IMR-90 (cell line): ENCODE results near the gene CHD6. TPM values are rescaled to one million over a fixed set of nuclear protein-coding genes. Genes with fewer than 3 reads are reported as not detected.

Source experiments
- ATAC-seq: fragments of 200-7000 bp; cut with Tn5 transposase; 2 replicates; pipeline ENCODE4 v1.9.1; 2020; ENCODE audit warnings: low read depth, mild to moderate bottlenecking, moderate library complexity
- BruUV-seq: library from RNA; stranded (reverse); fragments of 400-500 nt; replicated peaks from 2 replicates; lab custom pipeline; 2021; lab: Mats Ljungman, UMichigan
- CTCF ChIA-PET: fragments of 300-600 bp; formaldehyde crosslinking; extraction: SDS; loops from one replicate; lab custom pipeline; 2021; ENCODE audit warnings: antibody characterized with exemption; lab: Yijun Ruan, JAX
- POLR2A ChIA-PET: fragments of 300-600 bp; sonication (Branson Sonifier 250); formaldehyde crosslinking; loops from one replicate; lab custom pipeline; 2022; ENCODE audit warnings: antibody characterized with exemption; ENCODE audit not compliant: unreplicated experiment; lab: Charles Lee
- DNase-seq: peaks from one replicate; pipeline ENCODE4 v3.0.0; 2013
- H2AFZ ChIP-seq: replicated peaks from 2 replicates; pipeline ENCODE3; 2013; ENCODE audit warnings: low read length, mild to moderate bottlenecking; ENCODE audit not compliant: poor library complexity
- H2AK5ac ChIP-seq: 2 replicates; pipeline ENCODE4 v1.6.1; 2013; ENCODE audit warnings: low read depth, low read length, inconsistent platforms
- H2AK9ac ChIP-seq: replicated peaks from 2 replicates; pipeline ENCODE3; 2013; ENCODE audit warnings: mild to moderate bottlenecking, low read depth, low read length, moderate library complexity; ENCODE audit not compliant: poor library complexity
- H2BK120ac ChIP-seq: 2 replicates; pipeline ENCODE4 v1.6.1; 2013; ENCODE audit warnings: low read depth, low read length, inconsistent platforms
- H2BK15ac ChIP-seq: 3 replicates; pipeline ENCODE4 v1.6.1; 2013; ENCODE audit warnings: low read depth, low read length, inconsistent platforms
- H2BK20ac ChIP-seq: 2 replicates; pipeline ENCODE4 v1.6.1; 2013; ENCODE audit warnings: low read depth, mild to moderate bottlenecking, inconsistent platforms, low read length, moderate library complexity
- H2BK5ac ChIP-seq: 2 replicates; pipeline ENCODE4 v1.6.1; 2013; ENCODE audit warnings: mild to moderate bottlenecking, low read depth, low read length, inconsistent platforms; ENCODE audit not compliant: poor library complexity, severe bottlenecking
- H3K14ac ChIP-seq: replicated peaks from 2 replicates; pipeline ENCODE4 v1.6.1; 2013; ENCODE audit warnings: low read depth, low read length, inconsistent platforms
- H3K18ac ChIP-seq: 2 replicates; pipeline ENCODE4 v1.6.1; 2013; ENCODE audit warnings: low read depth, low read length, control low read depth
- H3K23ac ChIP-seq: 2 replicates; pipeline ENCODE4 v1.6.1; 2013; ENCODE audit warnings: low read depth, low read length, inconsistent platforms
- H3K27ac ChIP-seq: 2 replicates; pipeline ENCODE4 v1.5.1; 2013; ENCODE audit warnings: mild to moderate bottlenecking, control low read depth, low read length; ENCODE audit not compliant: insufficient read depth
- H3K27me3 ChIP-seq: 2 replicates; pipeline ENCODE4 v1.6.1; 2013; ENCODE audit warnings: low read length; ENCODE audit not compliant: control insufficient read depth, insufficient read depth
- H3K36me3 ChIP-seq: 2 replicates; pipeline ENCODE4 v1.6.1; 2013; ENCODE audit warnings: low read length, mixed read lengths; ENCODE audit not compliant: control insufficient read depth, insufficient read depth
- H3K4ac ChIP-seq: 2 replicates; pipeline ENCODE4 v1.6.1; 2013; ENCODE audit warnings: low read depth, low read length, inconsistent platforms
- H3K4me1 ChIP-seq: 2 replicates; pipeline ENCODE4 v1.6.1; 2013; ENCODE audit warnings: low read length, mixed read lengths; ENCODE audit not compliant: control insufficient read depth, insufficient read depth
- H3K4me2 ChIP-seq: 2 replicates; pipeline ENCODE4 v1.6.1; 2013; ENCODE audit warnings: low read depth, mild to moderate bottlenecking, control low read depth, low read length, moderate library complexity
- H3K4me3 ChIP-seq: 2 replicates; pipeline ENCODE4 v1.5.1; 2013; ENCODE audit warnings: low read depth, mild to moderate bottlenecking, control low read depth, low read length, moderate library complexity; ENCODE audit not compliant: insufficient read depth
- H3K56ac ChIP-seq: 2 replicates; pipeline ENCODE4 v1.6.1; 2013; ENCODE audit warnings: low read length, inconsistent platforms; ENCODE audit not compliant: insufficient read depth; ENCODE audit errors: extremely low read depth
- H3K79me1 ChIP-seq, 2 experiments: 2 replicates each; pipeline ENCODE4 v1.6.1; 2013; ENCODE audit warnings: low read length in 2 of 2, inconsistent platforms in 1 of 2, low read depth in 1 of 2
- H3K9ac ChIP-seq: 2 replicates; pipeline ENCODE4 v1.6.1; 2013; ENCODE audit warnings: low read depth, low read length, control low read depth
- H3K9me1 ChIP-seq: 2 replicates; pipeline ENCODE4 v1.6.1; 2013; ENCODE audit warnings: low read length, inconsistent platforms; ENCODE audit not compliant: insufficient read depth
- H3K9me3 ChIP-seq: 2 replicates; pipeline ENCODE4 v1.6.1; 2013; ENCODE audit warnings: low read length; ENCODE audit not compliant: control insufficient read depth, insufficient read depth
- H4K20me1 ChIP-seq: 2 replicates; pipeline ENCODE4 v1.6.1; 2013; ENCODE audit warnings: low read length, inconsistent platforms; ENCODE audit not compliant: insufficient read depth
- H4K5ac ChIP-seq: 2 replicates; pipeline ENCODE4 v1.6.1; 2013; ENCODE audit warnings: mild to moderate bottlenecking, low read depth, low read length, control low read depth
- H4K8ac ChIP-seq, 2 experiments: 2 replicates each; pipeline ENCODE4 v1.6.1; 2013; ENCODE audit warnings: low read depth in 2 of 2, low read length in 2 of 2, control low read depth in 1 of 2, inconsistent platforms in 1 of 2
- H4K91ac ChIP-seq: 2 replicates; pipeline ENCODE4 v1.6.1; 2013; ENCODE audit warnings: low read depth, low read length, inconsistent platforms; ENCODE audit not compliant: insufficient read depth
- BHLHE40 ChIP-seq: fragments of 150-350 bp; IDR thresholded peaks from 2 replicates; pipeline ENCODE4 v1.6.1; 2016; ENCODE audit warnings: mild to moderate bottlenecking, low read depth, low read length
- CEBPB ChIP-seq: IDR thresholded peaks from 2 replicates; pipeline ENCODE4 v1.6.1; 2012; ENCODE audit warnings: low read depth, low read length, improper control_type of control experiment
- CHD1 ChIP-seq: IDR thresholded peaks from 2 replicates; pipeline ENCODE4 v1.6.1; 2012; ENCODE audit warnings: low read depth, low read length, improper control_type of control experiment
- FOS ChIP-seq: fragments of 150-350 bp; IDR thresholded peaks from 2 replicates; pipeline ENCODE4 v1.6.1; 2016; ENCODE audit warnings: low read depth, low read length
- MAFK ChIP-seq: IDR thresholded peaks from 2 replicates; pipeline ENCODE4 v1.6.1; 2012; ENCODE audit warnings: low read depth, low read length, improper control_type of control experiment
- MAZ ChIP-seq: IDR thresholded peaks from 2 replicates; pipeline ENCODE4 v1.6.1; 2012; ENCODE audit warnings: low read depth, mild to moderate bottlenecking, low read length, improper control_type of control experiment, moderate library complexity, borderline replicate concordance
- MXI1 ChIP-seq: IDR thresholded peaks from 2 replicates; pipeline ENCODE4 v1.6.1; 2012; ENCODE audit warnings: low read depth, mild to moderate bottlenecking, low read length, moderate library complexity, borderline replicate concordance
- NFE2L2 ChIP-seq: fragments of 150-350 bp; IDR thresholded peaks from 2 replicates; pipeline ENCODE4 v1.6.1; 2016; ENCODE audit warnings: low read depth, mild to moderate bottlenecking, low read length
- POLR2A ChIP-seq: IDR thresholded peaks from 2 replicates; pipeline ENCODE4 v1.6.1; 2012; ENCODE audit warnings: mild to moderate bottlenecking, low read depth, low read length
- RAD21 ChIP-seq: IDR thresholded peaks from 2 replicates; pipeline ENCODE4 v1.6.1; 2012; ENCODE audit warnings: low read length, improper control_type of control experiment
- RCOR1 ChIP-seq: IDR thresholded peaks from 2 replicates; pipeline ENCODE4 v1.6.1; 2012; ENCODE audit warnings: mild to moderate bottlenecking, low read length, improper control_type of control experiment; ENCODE audit not compliant: insufficient replicate concordance
- RFX5 ChIP-seq: IDR thresholded peaks from 2 replicates; pipeline ENCODE4 v1.8.0; 2012; ENCODE audit warnings: low read depth, mild to moderate bottlenecking, low read length, moderate library complexity
- SMC3 ChIP-seq: fragments of 150-350 bp; IDR thresholded peaks from 2 replicates; pipeline ENCODE4 v1.6.1; 2016; ENCODE audit warnings: low read depth, mild to moderate bottlenecking, antibody characterized with exemption, low read length, moderate library complexity
- WGBS, 2 experiments: methylation state at CpG; one replicate each; pipeline versions ENCODE4 v1.1.5 to v1.1.7; 2013; ENCODE audit warnings: missing lambda C conversion rate in 2 of 2; ENCODE audit not compliant: insufficient read length in 1 of 2; ENCODE audit errors: extremely low coverage in 2 of 2; 5-methylcytosine and 5-hydroxymethylcytosine counted together
- dilution Hi-C: fragments of 300-500 bp; cut with HindIII; formaldehyde crosslinking; loops from one replicate; pipeline ENCODE4 v1.14.3; 2018; ENCODE audit warnings: low sequenced_read_pairs; ENCODE audit not compliant: unreplicated experiment
- in situ Hi-C: fragments of 300-500 bp; cut with MboI; formaldehyde crosslinking; loops from 3 replicates; pipeline ENCODE4 v1.14.3; 2019; ENCODE audit warnings: low sequenced_read_pairs, inconsistent platforms, mixed read lengths
- intact Hi-C: fragments of 100-400 bp; cut with micrococcal nuclease; formaldehyde crosslinking; loops from 2 replicates; pipeline ENCODE4 v1.10.0; 2022
- polyA plus RNA-seq, 3 experiments: library from polyadenylated mRNA; depleted of rRNA; stranded (reverse); fragments of >200 nt; gene quantifications; 2 replicates each; pipeline ENCODE4 v1.2.3, GENCODE V29; 2012; ENCODE audit warnings: low replicate concordance in 1 of 3
- total RNA-seq: library from RNA; depleted of rRNA; stranded (reverse); fragments of >200 nt; gene quantifications from 2 replicates; pipeline ENCODE4 v1.2.3, GENCODE V29; 2012
- TF ChIP-seq, protein P1 (sequence below): fragments of 150-350 bp; IDR thresholded peaks from 2 replicates; pipeline ENCODE4 v1.6.1; 2016; ENCODE audit warnings: low read depth, mild to moderate bottlenecking, low read length, moderate library complexity, borderline replicate concordance
- TF ChIP-seq, protein P2 (sequence below): conservative IDR thresholded peaks from 2 replicates; pipeline ENCODE4 v1.5.1; 2012; ENCODE audit warnings: mild to moderate bottlenecking, low read depth, low read length, improper control_type of control experiment
- TF ChIP-seq, protein P3 (sequence below): fragments of 150-350 bp; IDR thresholded peaks from 2 replicates; pipeline ENCODE4 v1.6.1; 2017; ENCODE audit warnings: mild to moderate bottlenecking, antibody characterized with exemption, low read length, low read depth

CHD6 gene
- total and polyA plus RNA-seq, 2 of the 4 experiments (the other 2 are of a cell fraction), result 8.8 to 26.7 TPM

- no peak for ATAC-seq
- H3K9me1 ChIP-seq, result no peaks in the 10 kb centered on the region
Measured at GRCh38 chr20:41371371-41371770, 246.8 kb downstream of the CHD6 start.

More at GRCh38 chr20:41371371-41371770, 246.8 kb downstream of the CHD6 start:
- no peak overlapping the region for H3K4me2 ChIP-seq
- no TSS peak for BruUV-seq
- no peak overlapping the region for H2BK15ac ChIP-seq
- no peak overlapping the region for H4K5ac ChIP-seq
- no peak overlapping the region for H3K23ac ChIP-seq
- no peak overlapping the region for H2BK20ac ChIP-seq
- no peak overlapping the region for H3K14ac ChIP-seq
- no peak overlapping the region for H3K27ac ChIP-seq
- no peak overlapping the region for H3K56ac ChIP-seq
- dilution Hi-C loops (no loop called here), intact Hi-C loops (no loop called here), in situ Hi-C loops (no loop called here)
- no peak for TF ChIP-seq CHD1
- no peak for TF ChIP-seq BHLHE40
- TF ChIP-seq MAFK, result no peak
- no peak for TF ChIP-seq FOS
- TF ChIP-seq RFX5, result no peak
- no peak for TF ChIP-seq CEBPB
- no peak for TF ChIP-seq RCOR1
- TF ChIP-seq RAD21, result no peak
- no peak for TF ChIP-seq SMC3
- no peak for TF ChIP-seq MXI1
- TF ChIP-seq, protein P1, sequence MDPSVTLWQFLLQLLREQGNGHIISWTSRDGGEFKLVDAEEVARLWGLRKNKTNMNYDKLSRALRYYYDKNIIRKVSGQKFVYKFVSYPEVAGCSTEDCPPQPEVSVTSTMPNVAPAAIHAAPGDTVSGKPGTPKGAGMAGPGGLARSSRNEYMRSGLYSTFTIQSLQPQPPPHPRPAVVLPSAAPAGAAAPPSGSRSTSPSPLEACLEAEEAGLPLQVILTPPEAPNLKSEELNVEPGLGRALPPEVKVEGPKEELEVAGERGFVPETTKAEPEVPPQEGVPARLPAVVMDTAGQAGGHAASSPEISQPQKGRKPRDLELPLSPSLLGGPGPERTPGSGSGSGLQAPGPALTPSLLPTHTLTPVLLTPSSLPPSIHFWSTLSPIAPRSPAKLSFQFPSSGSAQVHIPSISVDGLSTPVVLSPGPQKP, result no peak
- TF ChIP-seq, protein P2, sequence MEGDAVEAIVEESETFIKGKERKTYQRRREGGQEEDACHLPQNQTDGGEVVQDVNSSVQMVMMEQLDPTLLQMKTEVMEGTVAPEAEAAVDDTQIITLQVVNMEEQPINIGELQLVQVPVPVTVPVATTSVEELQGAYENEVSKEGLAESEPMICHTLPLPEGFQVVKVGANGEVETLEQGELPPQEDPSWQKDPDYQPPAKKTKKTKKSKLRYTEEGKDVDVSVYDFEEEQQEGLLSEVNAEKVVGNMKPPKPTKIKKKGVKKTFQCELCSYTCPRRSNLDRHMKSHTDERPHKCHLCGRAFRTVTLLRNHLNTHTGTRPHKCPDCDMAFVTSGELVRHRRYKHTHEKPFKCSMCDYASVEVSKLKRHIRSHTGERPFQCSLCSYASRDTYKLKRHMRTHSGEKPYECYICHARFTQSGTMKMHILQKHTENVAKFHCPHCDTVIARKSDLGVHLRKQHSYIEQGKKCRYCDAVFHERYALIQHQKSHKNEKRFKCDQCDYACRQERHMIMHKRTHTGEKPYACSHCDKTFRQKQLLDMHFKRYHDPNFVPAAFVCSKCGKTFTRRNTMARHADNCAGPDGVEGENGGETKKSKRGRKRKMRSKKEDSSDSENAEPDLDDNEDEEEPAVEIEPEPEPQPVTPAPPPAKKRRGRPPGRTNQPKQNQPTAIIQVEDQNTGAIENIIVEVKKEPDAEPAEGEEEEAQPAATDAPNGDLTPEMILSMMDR, result no peak
- TF ChIP-seq MAZ, result no peak
- TF ChIP-seq, protein P3, sequence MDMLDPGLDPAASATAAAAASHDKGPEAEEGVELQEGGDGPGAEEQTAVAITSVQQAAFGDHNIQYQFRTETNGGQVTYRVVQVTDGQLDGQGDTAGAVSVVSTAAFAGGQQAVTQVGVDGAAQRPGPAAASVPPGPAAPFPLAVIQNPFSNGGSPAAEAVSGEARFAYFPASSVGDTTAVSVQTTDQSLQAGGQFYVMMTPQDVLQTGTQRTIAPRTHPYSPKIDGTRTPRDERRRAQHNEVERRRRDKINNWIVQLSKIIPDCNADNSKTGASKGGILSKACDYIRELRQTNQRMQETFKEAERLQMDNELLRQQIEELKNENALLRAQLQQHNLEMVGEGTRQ, result no peak
- TF ChIP-seq NFE2L2, result no peak
- no peak for TF ChIP-seq POLR2A
- peaks cover 4% of the 10 kb centered on the region; the same call in 1 of the 2 replicates for H3K9me3 ChIP-seq
- no peaks in the 10 kb centered on the region for H3K79me1 ChIP-seq
- WGBS, 2 experiments, result no CpG with 5 or more reads among the region's 4 CpGs
- H2AK9ac ChIP-seq, result no peak overlapping the region
- no peak overlapping the region for H3K4me3 ChIP-seq
- peaks cover 69% of the 10 kb centered on the region for H3K27me3 ChIP-seq
- H3K4ac ChIP-seq, result no peak overlapping the region
- H2BK5ac ChIP-seq, result no peak overlapping the region
- no peak overlapping the region for H2BK120ac ChIP-seq
- H3K36me3 ChIP-seq, result no peaks in the 10 kb centered on the region
- no peak overlapping the region for H2AK5ac ChIP-seq
- no peak overlapping the region for H3K18ac ChIP-seq
- no peak overlapping the region for H4K91ac ChIP-seq
- no peak overlapping the region for H4K8ac ChIP-seq
- ChIA-PET POLR2A (no interaction called here), CTCF (no interaction called here)
- H4K20me1 ChIP-seq, result no peaks in the 10 kb centered on the region
- H3K9ac ChIP-seq, result no peak overlapping the region
- H2AFZ ChIP-seq, result no peak overlapping the region
- H3K4me1 ChIP-seq, result no peaks in the 10 kb centered on the region
- no peak for DNase-seq
